HEK293 (cell line): ENCODE measurements around the gene CACNG7.

ENCODE experiments used
- BCL11A ChIP-seq: fragments of 450-650 bp; formaldehyde crosslinking; IDR thresholded peaks from 2 replicates; pipeline ENCODE4 v1.5.1; 2016; ENCODE audit warnings: low read depth, missing biosample characterization, missing genetic modification characterization
- CTCF ChIP-seq: fragments of 450-650 bp; formaldehyde crosslinking; IDR thresholded peaks from 2 replicates; pipeline ENCODE4 v1.5.1; 2016; ENCODE audit warnings: missing biosample characterization, missing genetic modification characterization
- GLI4 ChIP-seq: fragments of 450-650 bp; formaldehyde crosslinking; IDR thresholded peaks from 2 replicates; pipeline ENCODE4 v1.5.1; 2016; ENCODE audit warnings: missing biosample characterization, missing genetic modification characterization
- REST ChIP-seq: fragments of 450-650 bp; formaldehyde crosslinking; IDR thresholded peaks from 2 replicates; pipeline ENCODE4 v1.5.1; 2016; ENCODE audit warnings: missing biosample characterization, missing genetic modification characterization
- ZBTB8A ChIP-seq: fragments of 450-650 bp; formaldehyde crosslinking; IDR thresholded peaks from 2 replicates; pipeline ENCODE4 v1.5.1; 2016; ENCODE audit warnings: missing biosample characterization, missing genetic modification characterization
- ZNF174 ChIP-seq: fragments of 450-650 bp; formaldehyde crosslinking; IDR thresholded peaks from 2 replicates; pipeline ENCODE4 v1.5.0; 2017; ENCODE audit warnings: missing biosample characterization, mild to moderate bottlenecking, missing genetic modification characterization
- ZNF202 ChIP-seq: fragments of 450-650 bp; formaldehyde crosslinking; IDR thresholded peaks from 2 replicates; pipeline ENCODE4 v1.5.1; 2016; ENCODE audit warnings: missing biosample characterization, missing genetic modification characterization, borderline replicate concordance
- ZNF302 ChIP-seq: fragments of 450-650 bp; formaldehyde crosslinking; IDR thresholded peaks from 2 replicates; pipeline ENCODE4 v1.5.1; 2016; ENCODE audit warnings: missing biosample characterization, missing genetic modification characterization, low read depth
- ZNF335 ChIP-seq: fragments of 450-650 bp; formaldehyde crosslinking; conservative IDR thresholded peaks from 2 replicates; pipeline ENCODE4 v1.5.1; 2016; ENCODE audit warnings: missing biosample characterization, missing genetic modification characterization
- ZNF600 ChIP-seq: fragments of 450-650 bp; formaldehyde crosslinking; IDR thresholded peaks from 2 replicates; pipeline ENCODE4 v1.5.1; 2016; ENCODE audit warnings: missing biosample characterization, missing genetic modification characterization
- ZNF785 ChIP-seq: fragments of 450-650 bp; formaldehyde crosslinking; IDR thresholded peaks from 2 replicates; pipeline ENCODE4 v1.5.1; 2016; ENCODE audit warnings: missing biosample characterization, missing genetic modification characterization
- TF ChIP-seq, protein P1 (sequence below): IDR thresholded peaks from 2 replicates; pipeline ENCODE4 v1.6.1; 2011; ENCODE audit warnings: mild to moderate bottlenecking, low read depth, low read length, borderline replicate concordance
- TF ChIP-seq, protein P2 (sequence below): sonication (generic); formaldehyde crosslinking; IDR thresholded peaks from 2 replicates; pipeline ENCODE4 v1.8.1; 2022; ENCODE audit warnings: mild to moderate bottlenecking, moderate library complexity, missing genetic modification reagents

GRCh38 chr19:53883231-53883661 lies 25.8 kb upstream of the CACNG7 start:
- TF ChIP-seq ZNF600 (no peak), CTCF (tag by site-specific recombination) (no peak), ZBTB8A (tag by site-specific recombination) (no peak), GLI4 (tag by site-specific recombination) (no peak), BCL11A (no peak), ZNF335 (no peak), ZNF302 (tag by site-specific recombination) (no peak), ZNF174 (tag by site-specific recombination) (no peak), ZNF785 (tag by site-specific recombination) (no peak), REST (no peak), ZNF202 (tag by site-specific recombination) (no peak)
- TF ChIP-seq, protein P1, sequence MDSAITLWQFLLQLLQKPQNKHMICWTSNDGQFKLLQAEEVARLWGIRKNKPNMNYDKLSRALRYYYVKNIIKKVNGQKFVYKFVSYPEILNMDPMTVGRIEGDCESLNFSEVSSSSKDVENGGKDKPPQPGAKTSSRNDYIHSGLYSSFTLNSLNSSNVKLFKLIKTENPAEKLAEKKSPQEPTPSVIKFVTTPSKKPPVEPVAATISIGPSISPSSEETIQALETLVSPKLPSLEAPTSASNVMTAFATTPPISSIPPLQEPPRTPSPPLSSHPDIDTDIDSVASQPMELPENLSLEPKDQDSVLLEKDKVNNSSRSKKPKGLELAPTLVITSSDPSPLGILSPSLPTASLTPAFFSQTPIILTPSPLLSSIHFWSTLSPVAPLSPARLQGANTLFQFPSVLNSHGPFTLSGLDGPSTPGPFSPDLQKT = no peak
- TF ChIP-seq, protein P2, sequence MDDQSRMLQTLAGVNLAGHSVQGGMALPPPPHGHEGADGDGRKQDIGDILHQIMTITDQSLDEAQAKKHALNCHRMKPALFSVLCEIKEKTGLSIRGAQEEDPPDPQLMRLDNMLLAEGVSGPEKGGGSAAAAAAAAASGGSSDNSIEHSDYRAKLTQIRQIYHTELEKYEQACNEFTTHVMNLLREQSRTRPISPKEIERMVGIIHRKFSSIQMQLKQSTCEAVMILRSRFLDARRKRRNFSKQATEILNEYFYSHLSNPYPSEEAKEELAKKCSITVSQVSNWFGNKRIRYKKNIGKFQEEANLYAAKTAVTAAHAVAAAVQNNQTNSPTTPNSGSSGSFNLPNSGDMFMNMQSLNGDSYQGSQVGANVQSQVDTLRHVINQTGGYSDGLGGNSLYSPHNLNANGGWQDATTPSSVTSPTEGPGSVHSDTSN (CRISPR knock-in tag) = no peak
